Measurements from ENCODE around the gene F2RL3. TPM values are rescaled to one million over a fixed set of nuclear protein-coding genes. Genes with fewer than 3 reads are reported as not detected.

The F2RL3 gene
- polyA plus RNA-seq, 1 donor (not counting 4 experiments of a cell fraction or from before 2014, with no cell fraction given): not detected

DNA sequence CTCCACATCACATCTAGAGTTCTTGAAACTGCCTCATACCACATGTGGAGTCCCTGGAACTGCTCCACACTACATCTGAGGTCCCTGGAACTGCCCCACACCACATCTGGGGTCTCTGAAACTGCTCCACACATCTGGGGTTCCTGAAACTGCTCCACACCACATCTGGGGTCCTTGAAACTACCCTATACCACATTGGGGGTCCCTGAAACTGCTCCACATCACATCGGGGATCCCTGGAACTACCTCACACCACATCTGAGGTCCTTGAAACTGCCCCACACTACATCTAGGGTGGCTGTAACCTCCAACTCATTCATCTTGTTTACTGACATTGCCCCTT, 33.8 kb downstream of the F2RL3 start:
- no peaks in the 10 kb centered on the region for H3K36me3 ChIP-seq (ENCODE audit: control insufficient read depth in 2 of 2, extremely low read depth in 1 of 2, insufficient read depth in 2 of 2, low read length in 2 of 2)
- peaks cover 4% of the 10 kb centered on the region for H3K9me1 ChIP-seq (ENCODE audit: control insufficient read depth, extremely low read depth, insufficient read depth, low read length)
- H3K9ac ChIP-seq (ENCODE audit: control insufficient read depth, extremely low read depth, insufficient read depth, low read length): no peak overlapping the region
- H2AFZ ChIP-seq (ENCODE audit: control insufficient read depth, low read length): no peak overlapping the region
- H3K4me2 ChIP-seq (ENCODE audit: control insufficient read depth, extremely low read depth, insufficient read depth, low read depth, low read length): no peak overlapping the region
- H3K9me3 ChIP-seq (ENCODE audit: control insufficient read depth, low read depth, low read length): peaks cover 2% of the 10 kb centered on the region
- FAIRE-seq: no peak
- no peaks in the 10 kb centered on the region for H3K79me2 ChIP-seq (ENCODE audit: control insufficient read depth, insufficient read depth, low read length)
- dilution Hi-C loops (cut with MboI; ENCODE audit: extremely low pct_ligation_motif_present, low sequenced_read_pairs): no loop called here
- no peak for DNase-seq (ENCODE audit: low read depth, low spot score)
- H3K27me3 ChIP-seq (ENCODE audit: control insufficient read depth, extremely low read depth, insufficient read depth, low read length): no peaks in the 10 kb centered on the region
- H3K4me1 ChIP-seq (ENCODE audit: control insufficient read depth, extremely low read depth, insufficient read depth, low read length): peaks cover 9% of the 10 kb centered on the region
- H3K27ac ChIP-seq (ENCODE audit: control insufficient read depth, insufficient read depth, low read length): no peak overlapping the region
- TF ChIP-seq EZH2 (IDR thresholded peaks at IDR 0.05; ENCODE audit: low read length): no peak
- TF ChIP-seq, protein P1, sequence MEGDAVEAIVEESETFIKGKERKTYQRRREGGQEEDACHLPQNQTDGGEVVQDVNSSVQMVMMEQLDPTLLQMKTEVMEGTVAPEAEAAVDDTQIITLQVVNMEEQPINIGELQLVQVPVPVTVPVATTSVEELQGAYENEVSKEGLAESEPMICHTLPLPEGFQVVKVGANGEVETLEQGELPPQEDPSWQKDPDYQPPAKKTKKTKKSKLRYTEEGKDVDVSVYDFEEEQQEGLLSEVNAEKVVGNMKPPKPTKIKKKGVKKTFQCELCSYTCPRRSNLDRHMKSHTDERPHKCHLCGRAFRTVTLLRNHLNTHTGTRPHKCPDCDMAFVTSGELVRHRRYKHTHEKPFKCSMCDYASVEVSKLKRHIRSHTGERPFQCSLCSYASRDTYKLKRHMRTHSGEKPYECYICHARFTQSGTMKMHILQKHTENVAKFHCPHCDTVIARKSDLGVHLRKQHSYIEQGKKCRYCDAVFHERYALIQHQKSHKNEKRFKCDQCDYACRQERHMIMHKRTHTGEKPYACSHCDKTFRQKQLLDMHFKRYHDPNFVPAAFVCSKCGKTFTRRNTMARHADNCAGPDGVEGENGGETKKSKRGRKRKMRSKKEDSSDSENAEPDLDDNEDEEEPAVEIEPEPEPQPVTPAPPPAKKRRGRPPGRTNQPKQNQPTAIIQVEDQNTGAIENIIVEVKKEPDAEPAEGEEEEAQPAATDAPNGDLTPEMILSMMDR (optimal IDR thresholded peaks at IDR 0.05 in 1 of 3, IDR thresholded peaks at IDR 0.05 in 1 of 3, conservative IDR thresholded peaks at IDR 0.05 in 1 of 3; ENCODE audit: extremely low read depth in 1 of 3, insufficient read depth in 2 of 3, low read length in 3 of 3): no peak
- no peak overlapping the region for H3K4me3 ChIP-seq (ENCODE audit: control insufficient read depth in 2 of 3, extremely low read depth in 1 of 3, insufficient read depth in 2 of 3, low read depth in 1 of 3, low read length in 3 of 3)
- H4K20me1 ChIP-seq (ENCODE audit: control insufficient read depth, extremely low read depth, insufficient read depth, low read length): no peaks in the 10 kb centered on the region

DNA sequence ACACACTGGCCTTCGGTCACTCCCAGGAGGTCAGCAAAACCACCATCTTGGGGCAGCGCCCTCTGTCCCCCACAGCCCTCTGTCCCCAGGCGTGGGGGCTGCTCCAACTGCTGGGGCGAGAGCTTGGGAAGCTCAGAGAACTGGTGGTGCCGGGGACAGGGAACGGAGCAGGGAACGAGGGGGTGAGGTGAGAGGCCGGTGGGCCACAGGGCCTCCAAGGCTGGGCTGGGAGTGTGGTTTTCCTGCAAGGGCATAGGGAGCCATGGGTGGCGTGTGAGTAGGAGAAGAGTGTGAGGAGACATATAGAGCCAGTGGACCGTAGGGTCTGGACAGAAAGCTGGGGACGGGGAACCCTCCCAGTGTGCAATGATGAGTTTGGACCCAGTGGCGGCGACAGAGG, 34.1 kb downstream of the F2RL3 start:
- FAIRE-seq: no peak
- Histone ChIP-seq H3K9me3 (ENCODE audit: control insufficient read depth, low read depth, low read length) (peaks cover 2% of the 10 kb centered on the region), H3K4me1 (ENCODE audit: control insufficient read depth, extremely low read depth, insufficient read depth, low read length) (peaks cover 9% of the 10 kb centered on the region), H2AFZ (ENCODE audit: control insufficient read depth, low read length) (no peak overlapping the region), H3K27ac (ENCODE audit: control insufficient read depth, insufficient read depth, low read length) (no peak overlapping the region), H3K4me3 (ENCODE audit: control insufficient read depth in 2 of 3, extremely low read depth in 1 of 3, insufficient read depth in 2 of 3, low read depth in 1 of 3, low read length in 3 of 3) (no peak overlapping the region), H3K9ac (ENCODE audit: control insufficient read depth, extremely low read depth, insufficient read depth, low read length) (no peak overlapping the region), H3K27me3 (ENCODE audit: control insufficient read depth, extremely low read depth, insufficient read depth, low read length) (no peaks in the 10 kb centered on the region), H3K79me2 (ENCODE audit: control insufficient read depth, insufficient read depth, low read length) (no peaks in the 10 kb centered on the region), H3K4me2 (ENCODE audit: control insufficient read depth, extremely low read depth, insufficient read depth, low read depth, low read length) (no peak overlapping the region), H3K9me1 (ENCODE audit: control insufficient read depth, extremely low read depth, insufficient read depth, low read length) (peaks cover 4% of the 10 kb centered on the region), H4K20me1 (ENCODE audit: control insufficient read depth, extremely low read depth, insufficient read depth, low read length) (no peaks in the 10 kb centered on the region), H3K36me3 (ENCODE audit: control insufficient read depth in 2 of 2, extremely low read depth in 1 of 2, insufficient read depth in 2 of 2, low read length in 2 of 2) (no peaks in the 10 kb centered on the region)
- dilution Hi-C loops (cut with MboI; ENCODE audit: extremely low pct_ligation_motif_present, low sequenced_read_pairs): no loop called here
- no peak for DNase-seq (ENCODE audit: low read depth, low spot score)
- no peak for TF ChIP-seq EZH2 (IDR thresholded peaks at IDR 0.05; ENCODE audit: low read length)
- TF ChIP-seq, protein P1 (optimal IDR thresholded peaks at IDR 0.05 in 1 of 3, IDR thresholded peaks at IDR 0.05 in 1 of 3, conservative IDR thresholded peaks at IDR 0.05 in 1 of 3; ENCODE audit: extremely low read depth in 1 of 3, insufficient read depth in 2 of 3, low read length in 3 of 3): no peak

Data from keratinocyte (primary cell).